ENCODE data around the gene UBAP2.

UBAP2 gene

DNA sequence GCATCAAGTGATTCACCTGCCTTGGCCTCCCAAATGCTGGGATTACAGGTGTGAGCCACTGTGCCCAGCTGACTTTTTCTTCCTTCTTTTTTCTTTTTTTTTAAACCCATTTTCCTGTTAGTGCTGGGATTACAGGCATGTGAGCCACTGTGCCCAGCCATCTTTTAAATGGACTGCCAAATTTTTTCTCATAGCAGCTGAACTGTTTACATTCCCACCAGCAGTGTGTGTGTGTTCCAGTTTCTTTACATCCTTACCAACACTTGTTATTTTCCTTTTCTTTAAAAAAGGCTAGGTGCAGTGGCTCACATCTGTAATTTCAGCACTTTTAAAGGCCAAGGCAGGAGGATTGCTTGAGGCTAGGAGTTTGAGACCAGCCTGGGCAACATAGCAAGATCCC lies 154.8 kb downstream of the UBAP2 start:
- TF ChIP-seq, protein P1, sequence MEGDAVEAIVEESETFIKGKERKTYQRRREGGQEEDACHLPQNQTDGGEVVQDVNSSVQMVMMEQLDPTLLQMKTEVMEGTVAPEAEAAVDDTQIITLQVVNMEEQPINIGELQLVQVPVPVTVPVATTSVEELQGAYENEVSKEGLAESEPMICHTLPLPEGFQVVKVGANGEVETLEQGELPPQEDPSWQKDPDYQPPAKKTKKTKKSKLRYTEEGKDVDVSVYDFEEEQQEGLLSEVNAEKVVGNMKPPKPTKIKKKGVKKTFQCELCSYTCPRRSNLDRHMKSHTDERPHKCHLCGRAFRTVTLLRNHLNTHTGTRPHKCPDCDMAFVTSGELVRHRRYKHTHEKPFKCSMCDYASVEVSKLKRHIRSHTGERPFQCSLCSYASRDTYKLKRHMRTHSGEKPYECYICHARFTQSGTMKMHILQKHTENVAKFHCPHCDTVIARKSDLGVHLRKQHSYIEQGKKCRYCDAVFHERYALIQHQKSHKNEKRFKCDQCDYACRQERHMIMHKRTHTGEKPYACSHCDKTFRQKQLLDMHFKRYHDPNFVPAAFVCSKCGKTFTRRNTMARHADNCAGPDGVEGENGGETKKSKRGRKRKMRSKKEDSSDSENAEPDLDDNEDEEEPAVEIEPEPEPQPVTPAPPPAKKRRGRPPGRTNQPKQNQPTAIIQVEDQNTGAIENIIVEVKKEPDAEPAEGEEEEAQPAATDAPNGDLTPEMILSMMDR (IDR thresholded peaks at IDR 0.05; ENCODE audit: control insufficient read depth, insufficient read depth, low read depth, low read length, missing control alignments) = no peak
- no peak overlapping the region for H3K4me3 ChIP-seq (ENCODE audit: control insufficient read depth, low read depth, low read length)
- no peak for DNase-seq (ENCODE audit: low read depth)

DNA sequence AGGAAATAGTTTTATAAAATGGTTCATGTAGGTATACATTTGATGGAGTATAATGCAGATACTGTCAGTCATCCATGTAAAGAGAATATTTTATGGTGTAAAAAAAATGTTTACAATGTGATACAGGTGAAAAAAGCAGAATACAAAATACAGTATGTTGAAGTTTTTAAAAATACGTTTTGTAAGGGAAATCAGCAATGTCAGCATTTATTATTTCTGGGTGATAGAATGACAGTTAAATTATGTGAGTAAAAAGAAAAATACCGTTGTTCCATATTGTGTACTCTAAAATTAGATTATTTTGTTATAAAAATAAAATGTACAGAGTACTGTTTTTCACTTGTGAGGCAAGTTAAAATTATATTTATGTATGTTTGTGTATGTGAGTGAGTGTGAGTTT lies 162.7 kb downstream of the UBAP2 start:
- TF ChIP-seq, protein P1 (IDR thresholded peaks at IDR 0.05; ENCODE audit: control insufficient read depth, insufficient read depth, low read depth, low read length, missing control alignments) = no peak
- DNase-seq (ENCODE audit: low read depth) = no peak
- no peak overlapping the region for H3K4me3 ChIP-seq (ENCODE audit: control insufficient read depth, low read depth, low read length)

DNA sequence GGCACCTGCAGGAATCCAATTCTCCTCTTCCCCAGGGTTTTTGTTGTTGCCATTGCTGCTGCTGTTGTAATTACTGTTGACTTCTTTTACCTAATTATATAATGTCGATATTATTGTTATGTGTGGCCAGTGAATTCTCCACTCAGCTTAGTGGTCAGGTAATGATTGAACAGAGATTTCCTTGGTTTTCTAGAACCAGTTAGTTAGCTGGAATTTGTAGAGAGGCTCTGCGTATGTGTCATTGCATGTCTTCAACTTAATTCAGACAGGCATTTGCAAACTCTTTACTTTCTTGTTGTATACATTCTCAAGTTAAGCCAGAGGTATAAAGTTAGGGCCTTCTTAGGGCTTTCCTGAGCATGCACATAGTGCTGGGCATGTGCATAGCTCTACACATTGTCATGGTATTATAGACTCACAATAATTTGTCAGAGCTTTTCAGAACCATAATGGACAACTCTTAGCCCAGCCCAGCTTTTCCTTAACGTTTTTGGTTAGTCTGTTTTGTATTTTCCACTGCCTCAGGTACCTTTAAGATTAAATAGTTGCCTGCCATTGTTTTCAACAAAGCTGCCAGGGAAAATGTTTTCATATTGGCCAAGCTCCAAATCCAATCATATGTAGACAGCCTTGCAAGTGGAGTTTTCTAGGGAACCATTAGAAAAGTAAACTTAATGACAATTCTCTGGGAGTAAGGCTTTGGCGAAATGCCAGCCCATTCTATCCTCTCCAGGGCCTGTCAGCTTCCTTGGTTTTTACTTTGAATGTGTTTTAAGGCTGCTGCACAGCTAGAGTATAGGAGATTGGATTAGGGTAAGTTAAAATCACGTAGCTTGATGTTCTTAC lies 163.6 kb downstream of the UBAP2 start:
- H3K4me3 ChIP-seq (ENCODE audit: control insufficient read depth, low read depth, low read length) = no peak overlapping the region
- DNase-seq (ENCODE audit: low read depth) = no peak
- TF ChIP-seq, protein P1 (IDR thresholded peaks at IDR 0.05; ENCODE audit: control insufficient read depth, insufficient read depth, low read depth, low read length, missing control alignments) = no peak

DNA sequence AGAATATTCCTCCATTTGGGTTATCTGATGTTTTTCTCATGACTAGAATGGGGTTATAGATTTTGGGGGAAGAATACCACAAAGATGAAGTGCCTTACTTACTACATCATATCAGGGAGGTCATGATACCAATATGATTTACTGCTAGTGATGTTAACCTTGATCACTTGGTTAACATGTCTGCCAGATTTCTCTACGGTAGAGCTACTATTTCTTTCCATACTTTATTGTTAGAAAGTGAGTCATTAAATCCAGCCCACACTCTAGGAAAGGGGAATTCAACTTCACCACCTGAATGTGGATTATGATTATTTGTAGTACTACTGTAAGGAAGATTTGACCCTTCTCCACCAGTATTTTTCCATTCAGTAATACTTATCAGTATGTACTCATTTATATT lies 167.1 kb downstream of the UBAP2 start:
- TF ChIP-seq, protein P1 (IDR thresholded peaks at IDR 0.05; ENCODE audit: control insufficient read depth, insufficient read depth, low read depth, low read length, missing control alignments) = no peak
- H3K4me3 ChIP-seq (ENCODE audit: control insufficient read depth, low read depth, low read length) = no peak overlapping the region
- DNase-seq (ENCODE audit: low read depth) = no peak

DNA sequence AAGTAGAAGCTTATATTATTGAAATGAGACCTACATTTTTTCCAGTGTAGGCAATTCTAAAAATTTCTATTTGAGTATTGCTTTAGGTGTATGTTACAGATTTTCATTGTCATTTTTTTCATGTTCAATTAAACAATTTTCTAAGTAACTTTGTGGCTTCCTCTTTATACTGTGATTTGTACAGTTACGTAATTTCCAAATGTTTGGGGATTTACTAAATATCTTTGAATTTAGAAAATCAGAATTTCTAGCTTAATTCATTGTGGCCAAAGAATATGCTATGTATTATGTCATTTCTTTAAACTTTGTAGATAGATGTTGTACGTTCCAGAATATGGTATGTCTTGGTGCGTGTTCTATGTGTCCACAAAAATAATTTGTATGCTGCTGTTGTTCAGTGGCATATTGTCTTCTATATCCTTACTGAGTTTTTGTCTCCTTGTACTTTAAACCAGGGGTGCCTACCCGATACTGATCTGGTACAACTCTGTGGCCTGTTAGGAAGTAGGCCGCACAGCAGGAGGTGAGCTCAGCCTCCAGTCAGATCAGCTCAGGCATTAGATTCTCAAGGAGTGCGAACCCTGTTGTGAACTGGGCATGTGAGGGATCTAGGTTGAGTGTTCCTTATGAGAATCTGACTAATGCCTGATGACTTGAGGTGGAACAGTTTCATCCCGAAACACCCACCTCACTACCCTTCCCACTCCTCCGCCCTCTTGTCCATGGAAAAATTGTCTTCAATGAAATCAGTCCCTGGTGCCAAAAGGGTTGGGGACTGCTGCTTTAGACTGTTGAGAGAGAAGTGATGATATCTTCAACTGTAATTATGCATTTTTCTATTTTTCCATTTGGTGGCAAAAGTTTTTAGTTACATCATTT lies 168.2 kb downstream of the UBAP2 start:
- TF ChIP-seq, protein P1 (IDR thresholded peaks at IDR 0.05; ENCODE audit: control insufficient read depth, insufficient read depth, low read depth, low read length, missing control alignments) = no peak
- no peak overlapping the region for H3K4me3 ChIP-seq (ENCODE audit: control insufficient read depth, low read depth, low read length)
- no peak for DNase-seq (ENCODE audit: low read depth)

DNA sequence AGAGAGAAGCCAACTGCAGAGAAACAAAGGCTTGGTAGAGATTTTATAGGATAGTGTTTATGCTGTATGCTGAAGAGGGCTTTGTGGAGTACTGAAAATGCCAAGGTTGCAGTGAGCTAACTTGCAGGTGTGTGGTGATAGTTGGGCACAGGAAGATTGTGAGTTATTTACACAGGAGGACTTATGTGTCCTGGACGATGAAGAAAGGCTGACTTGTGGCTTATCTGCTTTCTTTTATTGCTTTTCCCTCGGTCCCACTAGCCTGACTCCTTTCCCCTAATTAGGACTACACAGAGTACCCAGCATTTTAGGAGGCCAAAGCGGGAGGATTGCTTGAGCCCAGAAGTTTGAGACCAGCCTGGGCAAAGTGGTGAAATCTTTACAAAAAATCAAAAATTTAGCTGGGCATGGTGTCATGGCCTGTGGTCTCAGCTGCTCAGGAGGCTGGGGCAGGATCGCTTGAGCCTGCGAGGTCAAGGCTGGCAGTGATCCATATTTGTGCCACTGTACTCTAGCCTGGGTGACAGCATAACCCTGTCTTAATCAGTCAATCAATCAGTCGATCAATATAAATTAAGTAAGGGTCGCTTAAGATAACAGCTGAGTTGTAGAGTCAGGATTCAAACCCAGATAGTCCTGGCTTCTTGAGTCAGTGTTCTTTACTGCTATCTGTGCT lies 169.9 kb downstream of the UBAP2 start:
- no peak for DNase-seq (ENCODE audit: low read depth)
- no peak overlapping the region for H3K4me3 ChIP-seq (ENCODE audit: control insufficient read depth, low read depth, low read length)
- TF ChIP-seq, protein P1 (IDR thresholded peaks at IDR 0.05; ENCODE audit: control insufficient read depth, insufficient read depth, low read depth, low read length, missing control alignments) = no peak

All from AG09309 (cell line).